ENCODE results near the gene ZPBP2. TPM values are rescaled to one million over a fixed set of nuclear protein-coding genes. Genes with fewer than 3 reads are reported as not detected.

Gene ZPBP2
- total and polyA plus RNA-seq, 2 of the 13 experiments (the other 11 are each of a cell fraction or from before 2014, with no cell fraction given) = not detected

GRCh38 chr17:39926588-39927100 lies 58.6 kb downstream of the ZPBP2 start (continued):
- TF ChIP-seq ARID4A (CRISPR knock-in tag; IDR thresholded peaks at IDR 0.05; ENCODE audit: borderline replicate concordance) = peak; percentile 36
- peak; percentile 13; the same call in 1 of the 2 replicates for TF ChIP-seq ZSCAN21 (CRISPR knock-in tag; IDR thresholded peaks at IDR 0.05; ENCODE audit: borderline replicate concordance)
- TF ChIP-seq SIN3A (IDR thresholded peaks at IDR 0.05; ENCODE audit: borderline replicate concordance, low read depth, low read length) = peak; percentile 51; the same call in 1 of the 2 replicates
- peak; percentile 72 for TF ChIP-seq JUND (CRISPR knock-in tag; IDR thresholded peaks at IDR 0.05)
- TF ChIP-seq SMAD1 (CRISPR knock-in tag; IDR thresholded peaks at IDR 0.05; ENCODE audit: borderline replicate concordance, low read depth) = 0 out of 2 replicates have a peak, but pooled peaks have one; percentile 20
- peak; percentile 38; the same call in 1 of the 2 replicates for TF ChIP-seq PCBP1 (IDR thresholded peaks at IDR 0.05; ENCODE audit: borderline replicate concordance, low read depth, low read length)
- TF ChIP-seq ZNF737 (CRISPR knock-in tag; IDR thresholded peaks at IDR 0.05; ENCODE audit: borderline replicate concordance) = no peak
- TF ChIP-seq ZNF280B (CRISPR knock-in tag; IDR thresholded peaks at IDR 0.05; ENCODE audit: borderline replicate concordance) = peak; percentile 89
- TF ChIP-seq SATB2 (CRISPR knock-in tag; IDR thresholded peaks at IDR 0.05) = no peak
- TF ChIP-seq ZNF430 (CRISPR knock-in tag; IDR thresholded peaks at IDR 0.05) = peak; percentile 69; the same call in 1 of the 2 replicates
- TF ChIP-seq TRIM22 (IDR thresholded peaks at IDR 0.05) = no peak
- TF ChIP-seq ZNF274 (CRISPR knock-in tag; IDR thresholded peaks at IDR 0.05) = peak; percentile 79
- peak; percentile 51; the same call in 1 of the 2 replicates for TF ChIP-seq TRIM24 (CRISPR knock-in tag; IDR thresholded peaks at IDR 0.05)
- TF ChIP-seq TAF15 (IDR thresholded peaks at IDR 0.05; ENCODE audit: low read depth, low read length, poor library complexity, severe bottlenecking) = peak; percentile 26
- no peak for TF ChIP-seq EZH2 (conservative IDR thresholded peaks at IDR 0.05; ENCODE audit: low read depth, low read length)
- TF ChIP-seq SKIL (CRISPR knock-in tag; IDR thresholded peaks at IDR 0.05; ENCODE audit: borderline replicate concordance) = peak; percentile 84; the same call in 1 of the 2 replicates
- 0 out of 2 replicates have a peak, but pooled peaks have one; percentile 55 for TF ChIP-seq SNAPC5 (CRISPR knock-in tag; IDR thresholded peaks at IDR 0.05; ENCODE audit: borderline replicate concordance)
- peak; percentile 28; the same call in 1 of the 2 replicates for TF ChIP-seq RFXAP (CRISPR knock-in tag; IDR thresholded peaks at IDR 0.05; ENCODE audit: borderline replicate concordance)
- peak; percentile 10; the same call in 1 of the 2 replicates for TF ChIP-seq ZMYM4 (CRISPR knock-in tag; IDR thresholded peaks at IDR 0.05)
